DMS114 treated with DMSO at 0.1 percent for 48 hours (cell line): Measurements from ENCODE around the gene P3H2.
A peak's percentile ranks its signal among the peaks of the same experiment; 100 is the strongest.
"Not testable (repeated sequence)": the region's sequence is repeated elsewhere in the genome, so short reads cannot be mapped to it uniquely, and the experiment has no call there.

Source experiments
- DNase-seq: peaks from one replicate; lab custom pipeline; 2025; ENCODE audit not compliant: unreplicated experiment; lab: John Stamatoyannopoulos, UW

Gene P3H2, protein sequence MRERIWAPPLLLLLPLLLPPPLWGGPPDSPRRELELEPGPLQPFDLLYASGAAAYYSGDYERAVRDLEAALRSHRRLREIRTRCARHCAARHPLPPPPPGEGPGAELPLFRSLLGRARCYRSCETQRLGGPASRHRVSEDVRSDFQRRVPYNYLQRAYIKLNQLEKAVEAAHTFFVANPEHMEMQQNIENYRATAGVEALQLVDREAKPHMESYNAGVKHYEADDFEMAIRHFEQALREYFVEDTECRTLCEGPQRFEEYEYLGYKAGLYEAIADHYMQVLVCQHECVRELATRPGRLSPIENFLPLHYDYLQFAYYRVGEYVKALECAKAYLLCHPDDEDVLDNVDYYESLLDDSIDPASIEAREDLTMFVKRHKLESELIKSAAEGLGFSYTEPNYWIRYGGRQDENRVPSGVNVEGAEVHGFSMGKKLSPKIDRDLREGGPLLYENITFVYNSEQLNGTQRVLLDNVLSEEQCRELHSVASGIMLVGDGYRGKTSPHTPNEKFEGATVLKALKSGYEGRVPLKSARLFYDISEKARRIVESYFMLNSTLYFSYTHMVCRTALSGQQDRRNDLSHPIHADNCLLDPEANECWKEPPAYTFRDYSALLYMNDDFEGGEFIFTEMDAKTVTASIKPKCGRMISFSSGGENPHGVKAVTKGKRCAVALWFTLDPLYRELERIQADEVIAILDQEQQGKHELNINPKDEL

DNA sequence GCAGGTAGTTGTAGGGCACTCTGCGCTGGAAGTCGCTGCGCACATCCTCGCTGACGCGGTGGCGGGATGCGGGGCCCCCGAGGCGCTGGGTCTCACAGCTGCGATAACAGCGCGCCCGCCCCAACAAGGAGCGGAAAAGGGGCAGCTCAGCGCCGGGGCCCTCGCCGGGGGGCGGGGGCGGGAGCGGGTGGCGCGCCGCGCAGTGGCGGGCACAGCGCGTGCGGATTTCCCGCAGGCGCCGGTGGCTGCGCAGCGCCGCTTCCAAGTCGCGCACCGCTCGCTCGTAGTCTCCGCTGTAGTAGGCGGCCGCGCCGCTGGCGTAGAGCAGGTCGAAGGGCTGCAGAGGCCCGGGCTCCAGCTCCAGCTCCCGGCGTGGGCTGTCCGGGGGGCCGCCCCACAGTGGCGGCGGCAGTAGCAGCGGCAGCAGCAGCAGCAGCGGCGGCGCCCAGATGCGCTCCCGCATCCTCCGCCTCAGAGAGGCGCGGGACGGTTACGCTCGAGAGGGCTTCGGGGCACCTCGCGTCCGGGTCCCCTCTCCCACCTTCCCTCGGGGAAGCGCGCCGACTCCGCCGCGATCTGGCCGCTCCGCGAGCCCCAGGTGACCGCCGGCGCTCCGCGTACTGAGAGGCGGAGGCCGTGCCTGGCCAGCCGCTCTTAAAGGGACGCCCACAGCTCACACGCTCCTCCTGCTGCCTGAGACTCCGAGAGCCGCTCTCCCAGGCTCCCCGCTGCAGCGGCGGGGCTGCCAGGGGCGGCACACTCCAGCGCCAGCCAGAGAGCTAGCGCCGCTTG, at the start of gene P3H2:
Gene P3H2, minus strand, starts transcription at position 629 of the 792 bp plus-strand sequence. Its CDS starts 166 bp downstream, at position 463.
- peak; percentile 71 for DNase-seq

DNA sequence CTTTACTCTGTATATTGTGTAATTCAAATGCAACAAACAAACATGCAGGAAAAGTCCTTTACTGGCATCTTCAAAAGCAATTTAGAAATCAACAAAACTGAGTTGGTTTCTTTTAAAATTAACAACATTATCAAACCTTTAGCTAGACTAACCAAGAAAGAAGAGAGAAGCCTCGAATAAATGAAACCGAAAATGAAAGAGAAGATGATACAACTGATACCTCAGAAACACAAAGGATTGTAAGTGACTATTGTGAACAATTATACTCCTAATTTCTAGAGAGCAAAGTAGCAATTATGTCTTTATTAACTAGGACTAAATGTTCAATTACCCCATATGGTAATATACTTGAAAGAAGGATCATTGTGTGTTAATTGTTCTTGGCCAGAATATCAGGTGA, 49.2 kb upstream of the P3H2 start:
- DNase-seq, result no peak

DNA sequence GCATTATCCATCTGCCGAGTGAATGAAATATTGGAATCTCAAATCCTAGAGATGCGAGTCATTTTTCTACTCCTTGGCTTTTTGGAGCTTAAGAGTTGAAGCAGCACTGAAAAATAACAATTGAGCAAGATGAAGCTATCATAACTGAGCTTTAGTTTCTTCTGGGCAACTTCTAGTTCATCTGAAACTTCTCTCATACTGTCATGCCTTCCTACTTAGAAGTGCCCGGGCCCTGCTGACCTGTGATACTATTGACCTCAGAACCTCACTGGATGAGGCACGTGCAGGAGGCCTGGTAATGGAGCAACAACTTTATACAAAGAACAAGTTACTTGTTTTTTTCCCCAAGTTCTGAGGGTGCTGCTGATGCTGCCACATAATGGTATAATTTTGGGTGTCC, 48.5 kb upstream of the P3H2 start:
- no peak for DNase-seq

DNA sequence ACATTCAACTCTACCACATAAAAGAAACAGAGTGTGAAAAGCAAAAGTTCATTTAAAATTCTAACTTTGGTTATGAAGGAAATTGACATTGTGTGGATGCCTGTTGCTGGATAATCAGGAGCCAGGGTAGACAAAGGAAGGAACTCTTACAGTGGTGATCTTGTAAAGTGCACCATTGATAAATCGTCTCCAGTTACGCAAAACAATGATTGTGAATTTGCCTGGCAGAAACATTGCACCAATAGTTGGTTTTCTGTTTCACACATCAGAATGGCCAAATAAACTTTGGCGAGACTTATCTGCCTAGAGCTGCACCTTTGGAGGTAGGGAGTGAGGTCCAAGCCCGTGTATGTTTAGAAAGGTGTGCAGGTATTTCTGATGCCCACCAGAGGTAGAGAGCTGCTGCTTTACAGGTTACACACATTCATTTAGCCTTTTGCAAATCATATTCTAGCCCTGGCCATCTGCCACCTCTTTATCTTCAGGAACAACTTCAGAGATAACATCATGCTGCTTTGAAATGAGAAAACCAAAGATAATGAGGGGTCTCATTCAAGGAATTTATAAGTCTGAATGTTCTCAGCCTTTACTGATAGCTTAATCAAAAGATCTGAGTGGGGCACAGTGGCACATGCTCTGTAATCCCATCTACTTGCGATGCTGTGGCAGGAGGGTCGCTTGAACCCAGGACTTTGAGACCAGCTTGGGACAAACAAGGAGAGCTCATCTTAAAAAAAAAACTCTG, 47.4 kb upstream of the P3H2 start:
- DNase-seq, result no peak

DNA sequence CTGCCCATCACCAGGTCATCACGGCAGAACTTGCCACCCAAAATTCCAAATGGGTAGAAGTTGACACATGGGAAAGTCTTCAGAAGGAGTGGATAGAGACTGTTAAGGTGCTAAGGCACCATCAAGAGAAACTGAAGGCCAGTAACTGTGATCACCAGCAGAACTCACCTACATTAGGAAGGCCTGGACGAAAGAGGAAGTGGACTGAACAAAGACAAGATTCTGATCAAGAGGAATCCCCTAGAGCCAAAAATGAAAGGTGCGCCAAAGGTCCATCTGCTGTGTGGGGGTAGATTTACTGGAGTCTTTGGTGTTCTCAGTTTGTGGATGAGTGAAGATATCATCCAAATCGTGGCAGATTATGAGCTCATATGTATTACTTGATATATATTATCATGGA, 46.3 kb upstream of the P3H2 start:
- no peak for DNase-seq

DNA sequence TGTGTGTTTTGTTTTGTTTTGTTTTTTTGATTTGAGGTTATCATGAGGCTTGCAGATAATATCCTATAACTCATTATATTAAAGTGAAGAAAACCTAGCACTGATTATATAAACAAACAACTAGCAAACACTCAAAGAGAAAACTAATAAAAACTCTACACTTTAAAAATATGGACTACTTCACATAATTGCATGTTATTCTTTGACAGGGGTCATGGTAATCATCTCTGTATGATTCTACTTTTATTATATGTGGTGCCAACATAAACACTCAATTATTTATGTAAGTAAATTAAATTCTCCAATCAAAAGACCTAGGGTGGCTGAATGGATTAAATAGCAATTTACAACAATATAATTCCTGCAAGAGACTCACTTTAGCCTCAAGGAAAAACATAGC, 44.6 kb upstream of the P3H2 start:
- DNase-seq, result no peak

DNA sequence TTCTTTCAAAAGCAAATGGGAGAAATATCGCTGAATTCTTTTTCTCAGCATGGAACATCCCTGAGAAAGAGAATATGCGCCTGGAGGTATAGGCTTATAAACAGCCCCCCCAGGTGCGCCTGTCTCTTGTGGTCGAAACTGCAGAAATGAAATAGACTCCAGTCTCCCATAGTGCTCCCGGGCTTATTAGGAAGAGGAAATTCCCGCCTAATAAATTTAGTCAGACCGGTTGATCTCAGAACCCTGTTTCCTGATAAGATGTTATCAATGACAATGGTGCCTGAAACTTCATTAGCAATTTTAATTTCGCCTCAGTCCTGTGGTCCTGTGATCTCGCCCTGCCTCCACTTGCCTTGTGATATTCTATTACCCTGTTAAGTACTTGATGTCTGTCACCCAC, 41.3 kb upstream of the P3H2 start:
- not testable (repeated sequence) for DNase-seq

DNA sequence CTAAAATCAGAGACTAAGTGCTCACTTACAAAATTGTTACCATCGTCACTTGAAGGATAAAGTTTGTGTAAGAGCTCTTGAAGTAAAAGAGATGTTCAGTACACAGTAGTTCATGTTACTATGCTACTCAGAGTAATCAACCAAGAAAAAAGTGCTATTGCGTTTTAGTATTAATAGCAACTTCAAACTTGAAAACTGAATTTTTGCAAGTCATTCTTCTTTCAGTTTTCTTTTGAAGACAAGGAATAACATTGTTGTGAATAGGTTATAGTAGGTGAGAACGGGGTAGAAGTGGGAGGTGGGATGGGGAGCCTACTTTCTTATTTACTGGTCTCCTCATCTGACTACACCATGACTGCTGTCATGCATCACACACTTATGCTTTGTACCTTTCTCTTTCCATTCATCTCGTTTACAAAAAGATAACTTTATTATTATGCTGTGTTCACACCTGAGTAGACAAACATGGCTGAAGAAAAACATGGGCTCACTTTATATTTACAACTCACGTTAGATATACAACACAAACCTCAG, 39.3 kb upstream of the P3H2 start:
- DNase-seq, result no peak

DNA sequence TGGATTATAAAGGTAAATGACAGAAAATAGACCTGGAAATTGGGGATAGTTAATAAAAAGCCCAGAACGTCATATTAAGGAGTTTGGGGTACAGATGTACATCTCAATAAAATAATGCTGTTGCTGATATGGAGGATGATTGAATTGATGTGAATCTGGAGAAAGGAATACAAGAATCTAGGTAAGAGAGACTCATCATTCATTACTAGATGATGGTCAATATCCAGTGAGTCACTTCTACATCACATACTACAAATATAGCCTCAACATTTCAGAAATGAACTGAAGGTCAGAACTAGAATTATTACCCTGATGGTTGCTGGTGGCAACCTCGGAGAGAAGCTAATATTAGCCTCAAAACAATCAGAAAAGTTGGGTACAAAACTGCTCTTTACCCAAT, 37.6 kb upstream of the P3H2 start:
- DNase-seq, result no peak

DNA sequence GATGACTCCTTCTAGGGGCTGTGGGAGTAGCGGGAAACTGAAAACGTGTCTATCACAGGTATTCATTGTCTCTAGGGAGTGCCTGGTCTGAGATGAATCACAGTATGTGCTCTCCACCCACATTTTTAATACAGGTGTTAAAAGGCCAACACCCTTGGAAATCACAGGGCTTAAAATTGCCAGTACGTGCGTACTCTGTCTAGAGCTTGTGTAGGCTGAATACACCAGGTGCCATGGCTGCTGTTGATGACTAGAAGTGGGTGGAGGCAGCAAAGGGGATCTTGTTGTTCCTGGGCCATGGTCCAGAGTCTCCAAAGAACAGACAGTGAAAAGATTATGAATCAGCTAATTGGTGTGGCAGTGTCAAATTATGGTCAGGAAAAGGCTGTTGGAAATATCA, 35.1 kb upstream of the P3H2 start:
- DNase-seq, result no peak

DNA sequence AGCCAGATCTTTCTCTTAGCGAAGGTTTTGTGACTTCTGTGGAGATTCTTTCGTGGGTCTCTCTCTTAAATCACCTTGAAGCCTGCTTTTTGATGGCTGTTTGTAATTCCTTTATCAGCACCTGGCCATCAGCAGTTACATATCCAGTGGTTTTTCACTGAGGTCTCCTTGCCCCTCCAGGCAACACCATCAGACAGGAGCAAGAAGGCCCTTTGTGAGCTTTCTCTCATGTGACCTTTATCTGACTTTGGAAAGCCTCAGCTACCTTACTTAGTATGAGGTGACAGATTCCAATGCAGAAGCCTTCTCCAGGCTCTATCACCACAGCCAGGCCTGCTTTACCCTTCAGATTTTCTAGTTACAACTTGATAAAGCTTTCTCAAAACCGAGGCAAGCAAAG, 30.0 kb upstream of the P3H2 start:
- no peak for DNase-seq

DNA sequence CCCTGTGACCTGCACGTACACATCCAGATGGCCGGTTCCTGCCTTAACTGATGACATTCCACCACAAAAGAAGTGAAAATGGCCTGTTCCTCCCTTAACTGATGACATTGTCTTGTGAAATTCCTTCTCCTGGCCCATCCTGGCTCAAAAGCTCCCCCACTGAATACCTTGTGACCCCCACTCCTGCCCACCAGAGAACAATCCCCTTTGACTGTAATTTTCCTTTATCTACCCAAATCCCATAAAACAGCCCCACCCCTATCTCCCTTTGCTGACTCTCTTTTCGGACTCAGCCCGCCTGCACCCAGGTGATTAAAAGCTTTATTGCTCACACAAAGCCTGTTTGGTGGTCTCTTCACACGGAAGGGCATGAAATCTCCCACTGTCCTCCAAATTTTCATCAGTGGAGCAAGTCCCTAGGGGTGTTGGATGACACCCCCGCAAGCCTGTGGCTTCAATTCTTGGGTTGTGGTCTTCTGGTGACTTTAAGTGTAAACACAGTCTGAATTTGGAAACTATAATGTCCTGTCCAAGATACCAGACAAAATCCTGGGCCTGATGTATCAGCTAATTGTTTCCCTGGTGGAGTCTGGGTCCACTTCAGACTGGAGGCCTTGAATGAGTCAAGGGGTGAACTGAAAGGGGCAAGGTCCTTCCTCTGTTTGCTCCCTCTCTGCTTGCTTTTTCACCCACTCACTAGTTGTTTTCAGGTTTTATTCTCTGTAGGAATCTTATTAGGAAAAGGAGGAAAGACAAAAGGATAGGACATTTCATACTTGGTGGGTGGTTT, 29.3 kb upstream of the P3H2 start:
- DNase-seq, result not testable (repeated sequence)

DNA sequence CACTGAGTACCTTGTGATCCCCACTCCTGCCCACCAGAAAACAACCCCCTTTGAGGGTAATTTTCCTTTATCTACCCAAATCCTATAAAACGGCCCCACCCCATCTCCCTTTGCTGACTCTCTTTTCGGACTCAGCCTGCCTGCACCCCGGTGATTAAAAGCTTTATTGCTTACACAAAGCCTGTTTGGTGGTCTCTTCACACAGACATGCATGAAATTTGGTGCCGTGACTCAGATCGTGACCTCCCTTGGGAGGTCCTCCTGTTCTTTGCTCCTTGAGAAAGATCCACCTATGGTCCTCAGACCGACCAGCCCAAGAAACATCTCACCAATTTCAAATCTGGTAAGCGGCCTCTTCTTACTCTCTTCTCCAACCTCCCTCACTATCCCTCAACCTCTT, 24.1 kb upstream of the P3H2 start:
- DNase-seq, result not testable (repeated sequence)

DNA sequence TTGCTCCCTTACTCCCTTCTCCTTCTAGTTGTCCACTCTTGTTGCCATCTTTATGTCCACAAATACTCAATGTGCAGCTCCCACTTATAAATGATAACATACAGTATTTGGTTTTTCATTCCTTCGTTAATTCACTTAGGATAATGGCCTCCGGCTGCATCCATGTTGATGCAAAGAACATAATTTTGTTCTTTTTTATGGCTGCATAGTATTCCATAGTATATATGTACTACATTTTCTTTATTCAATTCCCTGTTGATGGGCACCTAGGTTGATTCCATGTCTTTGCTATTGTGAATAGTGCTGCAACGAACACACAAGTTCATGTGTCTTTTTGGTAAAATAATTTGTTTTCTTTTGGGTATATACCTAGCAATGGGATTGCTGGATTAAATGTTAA, 21.3 kb upstream of the P3H2 start:
- DNase-seq, result no peak

DNA sequence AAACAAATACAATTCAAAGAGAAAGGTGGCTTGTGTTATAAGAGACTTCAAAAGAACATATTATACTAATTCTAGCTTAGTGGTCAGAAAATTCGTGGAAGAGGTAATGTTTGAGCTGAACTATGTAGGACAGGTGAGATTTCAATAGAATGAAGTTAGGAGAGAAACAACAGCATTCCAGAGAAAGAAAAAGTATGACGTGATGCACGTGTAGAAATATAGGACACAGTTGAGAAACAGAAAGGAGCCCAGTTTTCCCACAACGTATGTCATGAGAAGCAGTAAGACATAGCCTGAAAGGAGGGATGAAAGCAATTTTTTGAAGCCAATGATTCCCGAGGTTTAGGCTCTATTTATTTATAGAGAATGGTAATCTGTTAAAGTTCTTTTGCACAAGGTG, 18.7 kb upstream of the P3H2 start:
- DNase-seq, result no peak

DNA sequence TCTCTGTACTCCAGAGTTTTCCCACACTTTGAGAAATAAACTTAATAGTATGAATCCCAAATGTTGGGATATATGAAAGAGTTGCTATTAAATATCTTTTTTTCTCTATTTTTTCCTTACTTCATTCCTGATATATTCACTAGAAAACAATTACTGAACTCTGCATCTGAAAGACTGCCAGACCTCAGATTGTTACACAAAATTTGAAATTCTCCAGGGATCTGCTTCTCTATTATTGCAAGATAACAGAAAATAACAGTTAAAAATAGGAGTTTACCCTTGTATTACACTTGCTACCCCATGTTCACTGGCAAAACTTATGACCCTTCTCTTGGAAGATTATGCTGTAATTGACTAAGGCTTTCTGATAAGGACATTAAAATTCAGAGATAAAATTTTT, 11.7 kb upstream of the P3H2 start:
- DNase-seq, result no peak

DNA sequence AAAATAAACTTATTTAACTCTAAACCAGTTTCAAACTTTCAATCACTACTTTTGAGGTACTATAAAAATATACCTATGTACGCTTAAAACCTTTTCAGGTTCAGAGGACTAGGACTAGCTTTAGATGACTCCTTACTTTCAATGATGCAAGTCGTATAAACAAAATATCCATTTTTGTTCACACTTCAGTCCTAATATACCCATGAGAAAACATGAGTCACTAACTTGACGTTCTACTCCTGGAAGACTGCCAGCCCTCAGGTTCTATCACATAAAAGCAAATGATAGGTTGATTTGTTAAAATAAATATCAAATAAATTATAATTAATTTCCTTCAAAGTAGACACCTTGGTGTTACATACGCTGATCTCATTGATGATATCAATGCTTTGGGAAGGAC, 10.6 kb upstream of the P3H2 start:
- no peak for DNase-seq

DNA sequence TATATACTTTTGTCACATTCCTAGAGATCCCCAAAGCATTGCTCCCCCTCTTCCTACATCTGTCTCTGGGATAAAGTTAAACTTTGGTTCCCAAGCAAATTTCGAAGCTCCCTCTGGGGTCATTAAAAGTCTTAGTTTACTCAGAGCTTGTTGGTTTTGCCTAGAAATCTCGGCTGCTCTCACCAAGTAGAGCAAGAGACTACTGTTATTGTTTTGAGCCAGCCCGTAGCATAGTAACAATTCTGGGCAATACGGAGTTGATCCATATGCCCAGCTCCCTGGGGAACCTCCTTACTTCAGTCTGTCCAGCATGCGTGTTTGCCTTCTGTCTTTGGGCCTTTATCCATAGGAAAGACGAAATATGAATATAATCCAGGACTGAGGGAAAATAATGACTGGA, 10.0 kb upstream of the P3H2 start:
- no peak for DNase-seq

DNA sequence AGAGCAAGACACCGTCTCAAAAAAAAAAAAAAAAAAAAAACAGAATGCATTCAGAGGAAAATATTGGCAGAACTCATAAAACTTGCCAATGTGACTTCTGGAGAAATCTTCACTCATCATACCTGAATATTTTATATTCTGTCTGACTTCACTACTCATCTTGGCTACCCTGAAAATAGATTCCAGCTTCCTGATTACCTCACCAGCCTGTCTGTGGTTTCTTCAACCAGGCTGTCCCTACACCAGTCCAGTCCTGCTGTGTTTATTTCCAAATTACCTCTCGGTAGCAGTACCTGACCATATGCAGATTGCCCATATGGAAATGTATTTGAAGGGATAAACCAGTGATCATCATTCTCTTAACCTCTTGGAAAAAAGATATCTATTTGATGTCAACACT, 9.3 kb upstream of the P3H2 start:
- DNase-seq, result no peak

DNA sequence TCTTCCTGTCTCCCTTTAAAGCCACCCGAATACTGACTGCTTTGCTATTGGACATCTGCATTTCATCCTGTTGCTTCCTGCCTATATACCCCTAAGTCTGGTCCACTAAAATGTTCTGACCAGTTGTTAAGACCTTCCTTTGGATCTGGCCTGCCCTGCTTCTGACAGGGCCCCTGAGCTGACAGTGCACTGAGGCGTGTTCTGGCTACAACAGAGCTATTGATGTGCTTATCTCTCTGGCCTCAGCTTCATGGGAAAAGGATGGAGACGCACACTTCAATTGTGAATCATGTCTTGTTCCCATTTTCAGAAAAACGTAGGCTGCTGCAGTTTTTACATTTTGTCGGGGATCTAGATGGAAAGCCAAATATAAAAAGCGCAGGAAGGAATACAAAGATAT, 7.1 kb upstream of the P3H2 start:
- DNase-seq, result no peak
